CD14-positive monocyte (primary cell): ENCODE results near the gene TMEM232. TPM values are rescaled to one million over a fixed set of nuclear protein-coding genes. Genes with fewer than 3 reads are reported as not detected.

Experiments used
- DNase-seq, 3 donors: peaks; one replicate each; pipeline ENCODE4 v3.0.0-alpha.2; 2011 to 2022
- H2AFZ ChIP-seq: 2 replicates; pipeline ENCODE4 v1.6.0; 2012; ENCODE audit warnings: mild to moderate bottlenecking, low read depth, low read length, inconsistent platforms; ENCODE audit not compliant: insufficient read depth, poor library complexity, severe bottlenecking
- H3K27ac ChIP-seq, 2 donors: 1 replicate in 1 of 2; 2 replicates in 1 of 2; pipeline ENCODE4 v1.5.1; 2012 to 2013; ENCODE audit warnings: low read length in 2 of 2, control low read depth in 1 of 2, inconsistent platforms in 1 of 2, low read depth in 1 of 2, mild to moderate bottlenecking in 1 of 2
- H3K27me3 ChIP-seq, 2 donors: one replicate each; pipeline versions ENCODE4 v1.6.0 to v1.6.1; 2011 to 2013; ENCODE audit warnings: low read length in 2 of 2; ENCODE audit not compliant: control insufficient read depth in 2 of 2, insufficient read depth in 2 of 2
- H3K36me3 ChIP-seq, 2 donors: replicated peaks in 1 of 2; 1 replicate in 1 of 2; 2 replicates in 1 of 2; pipeline versions ENCODE4 v1.5.1 to v1.6.1; 2012 to 2013; ENCODE audit warnings: low read length in 2 of 2, control low read depth in 1 of 2, inconsistent platforms in 1 of 2, mild to moderate bottlenecking in 1 of 2; ENCODE audit not compliant: insufficient read depth in 2 of 2, control insufficient read depth in 1 of 2
- H3K4me1 ChIP-seq, 2 donors: 1 replicate in 1 of 2; 2 replicates in 1 of 2; pipeline versions ENCODE4 v1.5.1 to v1.6.1; 2012 to 2013; ENCODE audit warnings: low read length in 2 of 2, control low read depth in 1 of 2, inconsistent platforms in 1 of 2, mild to moderate bottlenecking in 1 of 2, moderate library complexity in 1 of 2; ENCODE audit not compliant: insufficient read depth in 2 of 2, control insufficient read depth in 1 of 2
- H3K4me2 ChIP-seq: replicated peaks from 2 replicates; pipeline ENCODE3; 2012; ENCODE audit warnings: low read length, moderate library complexity, mild to moderate bottlenecking; ENCODE audit not compliant: poor library complexity, severe bottlenecking; ENCODE audit errors: extremely low read depth
- H3K4me3 ChIP-seq, 3 experiments: fragments of 200-600 bp in 1 of 3; sonication (generic) in 1 of 3; replicated peaks in 1 of 3; 1 replicate in 2 of 3; 2 replicates in 1 of 3; pipeline ENCODE4 v1.5.1; 2011 to 2013; ENCODE audit warnings: low read length in 3 of 3, mild to moderate bottlenecking in 3 of 3, control low read depth in 2 of 3, low read depth in 2 of 3, inconsistent platforms in 1 of 3, moderate library complexity in 1 of 3
- H3K79me2 ChIP-seq: 2 replicates; pipeline ENCODE4 v1.6.0; 2012; ENCODE audit warnings: mild to moderate bottlenecking, control low read depth, inconsistent platforms, low read length, moderate library complexity; ENCODE audit not compliant: insufficient read depth
- H3K9ac ChIP-seq: 2 replicates; pipeline ENCODE4 v1.6.0; 2017; ENCODE audit warnings: low read length, mild to moderate bottlenecking; ENCODE audit not compliant: insufficient read depth, poor library complexity, severe bottlenecking
- H3K9me3 ChIP-seq, 2 donors: replicated peaks in 1 of 2; 1 replicate in 1 of 2; 2 replicates in 1 of 2; pipeline versions ENCODE4 v1.5.1 to v1.6.1; 2012 to 2013; ENCODE audit warnings: low read length in 2 of 2, control low read depth in 1 of 2; ENCODE audit not compliant: control insufficient read depth in 1 of 2, insufficient read depth in 1 of 2
- H4K20me1 ChIP-seq: 2 replicates; pipeline ENCODE4 v1.6.0; 2012; ENCODE audit warnings: mild to moderate bottlenecking, low read length, control low read depth, moderate library complexity; ENCODE audit not compliant: insufficient read depth
- H3K27ac Mint-ChIP-seq, 7 donors: one replicate each; pipeline ENCODE4 v1.8.0; 2020; ENCODE audit warnings: mild to moderate bottlenecking in 7 of 7, mixed read lengths in 7 of 7, moderate library complexity in 6 of 7, inconsistent platforms in 2 of 7
- H3K27me3 Mint-ChIP-seq, 3 donors: one replicate each; pipeline ENCODE4 v1.8.0; 2021 to 2022; ENCODE audit warnings: low read depth in 3 of 3, mild to moderate bottlenecking in 3 of 3, mixed read lengths in 3 of 3, moderate library complexity in 3 of 3, inconsistent platforms in 1 of 3
- H3K36me3 Mint-ChIP-seq, 2 donors: one replicate each; pipeline ENCODE4 v1.8.0; 2020; ENCODE audit warnings: mixed read lengths in 2 of 2, inconsistent platforms in 1 of 2, mild to moderate bottlenecking in 1 of 2
- H3K4me1 Mint-ChIP-seq: one replicate; pipeline ENCODE4 v1.8.0; 2020; ENCODE audit warnings: mild to moderate bottlenecking, mixed read lengths
- H3K4me3 Mint-ChIP-seq, 2 donors: one replicate each; pipeline ENCODE4 v1.8.0; 2020; ENCODE audit warnings: mild to moderate bottlenecking in 2 of 2, mixed read lengths in 2 of 2, moderate library complexity in 1 of 2
- H3K9me3 Mint-ChIP-seq, 7 donors: one replicate each; pipeline ENCODE4 v1.8.0; 2020 to 2022; ENCODE audit warnings: mixed read lengths in 7 of 7, mild to moderate bottlenecking in 6 of 7, moderate library complexity in 6 of 7, inconsistent platforms in 2 of 7
- WGBS: methylation state at CpG from one replicate; pipeline ENCODE4 v1.1.5; 2013; ENCODE audit warnings: missing lambda C conversion rate; ENCODE audit not compliant: insufficient coverage; 5-methylcytosine and 5-hydroxymethylcytosine counted together
- intact Hi-C, 2 donors: fragments of 100-400 bp; cut with micrococcal nuclease; formaldehyde crosslinking; loops; one replicate each; pipeline versions ENCODE4 v1.15.0 to v1.15.1; 2023
- polyA plus RNA-seq, 3 donors: library from polyadenylated mRNA; depleted of rRNA in 1 of 3; unstranded in 2 of 3; stranded (reverse) in 1 of 3; fragments of 300-500 nt in 2 of 3; fragments of >200 nt in 1 of 3; fragmentation: Illumina TruSeq in 2 of 3; gene quantifications; 1 replicate in 2 of 3; 2 replicates in 1 of 3; pipeline ENCODE4 v1.2.3, GENCODE V29; 2012 to 2021
- TF ChIP-seq, protein P1 (sequence below): fragments of 200-600 bp; IDR thresholded peaks from one replicate; pipeline ENCODE4 v1.8.0; 2022; ENCODE audit warnings: antibody characterized with exemption, mild to moderate bottlenecking

TMEM232 gene
- polyA plus RNA-seq, 3 donors, result 0.04 to 1.4 (median 0.59) TPM

GRCh38 chr5:110572729-110573128 is 153.7 kb downstream of the TMEM232 start:
- H4K20me1 ChIP-seq, result no peaks in the 10 kb centered on the region
- Mint-ChIP-seq H3K27ac (no peak overlapping the region), H3K4me3 (no peak overlapping the region), H3K9me3 (peaks cover 2 to 7% (median 3%) of the 10 kb centered on the region in 7 donors), H3K27me3 (no peaks in the 10 kb centered on the region), H3K36me3 (no peaks in the 10 kb centered on the region), H3K4me1 (no peaks in the 10 kb centered on the region)
- peaks cover 7 to 8% of the 10 kb centered on the region in 2 donors for H3K9me3 ChIP-seq
- no peaks in the 10 kb centered on the region for H3K4me1 ChIP-seq
- no peaks in the 10 kb centered on the region for H3K36me3 ChIP-seq
- H3K79me2 ChIP-seq, result no peaks in the 10 kb centered on the region
- no peak overlapping the region for H3K9ac ChIP-seq
- H3K27me3 ChIP-seq, result no peaks in the 10 kb centered on the region
- H3K4me2 ChIP-seq, result no peak overlapping the region
- no peak overlapping the region for H2AFZ ChIP-seq
- TF ChIP-seq, protein P1, sequence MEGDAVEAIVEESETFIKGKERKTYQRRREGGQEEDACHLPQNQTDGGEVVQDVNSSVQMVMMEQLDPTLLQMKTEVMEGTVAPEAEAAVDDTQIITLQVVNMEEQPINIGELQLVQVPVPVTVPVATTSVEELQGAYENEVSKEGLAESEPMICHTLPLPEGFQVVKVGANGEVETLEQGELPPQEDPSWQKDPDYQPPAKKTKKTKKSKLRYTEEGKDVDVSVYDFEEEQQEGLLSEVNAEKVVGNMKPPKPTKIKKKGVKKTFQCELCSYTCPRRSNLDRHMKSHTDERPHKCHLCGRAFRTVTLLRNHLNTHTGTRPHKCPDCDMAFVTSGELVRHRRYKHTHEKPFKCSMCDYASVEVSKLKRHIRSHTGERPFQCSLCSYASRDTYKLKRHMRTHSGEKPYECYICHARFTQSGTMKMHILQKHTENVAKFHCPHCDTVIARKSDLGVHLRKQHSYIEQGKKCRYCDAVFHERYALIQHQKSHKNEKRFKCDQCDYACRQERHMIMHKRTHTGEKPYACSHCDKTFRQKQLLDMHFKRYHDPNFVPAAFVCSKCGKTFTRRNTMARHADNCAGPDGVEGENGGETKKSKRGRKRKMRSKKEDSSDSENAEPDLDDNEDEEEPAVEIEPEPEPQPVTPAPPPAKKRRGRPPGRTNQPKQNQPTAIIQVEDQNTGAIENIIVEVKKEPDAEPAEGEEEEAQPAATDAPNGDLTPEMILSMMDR, result no peak
- no peak for DNase-seq
- intact Hi-C loops, result no loop called here
- no CpG with 5 or more reads among the region's 1 CpG for WGBS
- H3K4me3 ChIP-seq, result no peak overlapping the region
- no peak overlapping the region for H3K27ac ChIP-seq

GRCh38 chr5:110562191-110562590 is 164.3 kb downstream of the TMEM232 start:
- H3K27me3 ChIP-seq, result no peaks in the 10 kb centered on the region
- Mint-ChIP-seq H3K27ac (no peak overlapping the region), H3K36me3 (no peaks in the 10 kb centered on the region), H3K9me3 (peaks cover 2 to 10% (median 8%) of the 10 kb centered on the region in 7 donors), H3K4me1 (no peaks in the 10 kb centered on the region), H3K27me3 (peaks cover 0 to 2% (median 0%) of the 10 kb centered on the region in 3 donors), H3K4me3 (no peak overlapping the region)
- H3K27ac ChIP-seq, result no peak overlapping the region
- no peak overlapping the region for H2AFZ ChIP-seq
- intact Hi-C loops, result no loop called here
- no peaks in the 10 kb centered on the region for H3K4me1 ChIP-seq
- no peaks in the 10 kb centered on the region for H4K20me1 ChIP-seq
- H3K9me3 ChIP-seq, result peaks cover 10 to 23% of the 10 kb centered on the region in 2 donors
- TF ChIP-seq, protein P1, result no peak
- no peak overlapping the region for H3K4me2 ChIP-seq
- H3K36me3 ChIP-seq, result no peaks in the 10 kb centered on the region
- no peak for DNase-seq
- H3K79me2 ChIP-seq, result no peaks in the 10 kb centered on the region
- H3K4me3 ChIP-seq, result no peak overlapping the region
- no peak overlapping the region for H3K9ac ChIP-seq
